Loucy (cell line): ENCODE data around the gene MAP3K5.
"Not testable (repeated sequence)": the region's sequence is repeated elsewhere in the genome, so short reads cannot be mapped to it uniquely, and the experiment has no call there.

Experiments
- CTCF ChIP-seq: fragments of 200-600 bp; sonication (generic); conservative IDR thresholded peaks from 2 replicates; pipeline ENCODE4 v1.5.1; 2014; ENCODE audit warnings: mild to moderate bottlenecking, antibody characterized with exemption, low read length
- EZH2phosphoT487 ChIP-seq: fragments of 200-600 bp; IDR thresholded peaks from 2 replicates; pipeline ENCODE4 v1.6.1; 2018; ENCODE audit warnings: antibody characterized with exemption, mild to moderate bottlenecking, moderate library complexity, borderline replicate concordance

DNA sequence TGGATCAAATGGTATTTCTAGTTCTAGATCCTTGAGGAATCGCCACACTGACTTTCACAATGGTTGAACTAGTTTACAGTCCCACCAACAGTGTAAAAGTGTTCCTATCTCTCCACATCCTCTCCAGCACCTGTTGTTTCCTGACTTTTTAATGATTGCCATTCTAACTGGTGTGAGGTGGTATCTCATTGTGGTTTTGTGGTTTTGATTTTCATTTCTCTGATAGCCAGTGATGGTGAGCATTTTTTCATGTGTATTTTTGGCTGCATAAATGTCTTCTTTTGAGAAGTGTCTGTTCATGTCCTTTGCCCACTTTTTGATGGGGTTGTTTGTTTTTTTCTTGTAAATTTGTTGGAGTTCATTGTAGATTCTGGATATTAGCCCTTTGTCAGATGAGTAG lies 23.3 kb upstream of the MAP3K5 start:
- TF ChIP-seq CTCF, EZH2phosphoT487: not testable (repeated sequence)
